Mesodermal cell (in vitro differentiated cells): ENCODE data around the gene SMCP. TPM values are rescaled to one million over a fixed set of nuclear protein-coding genes. Genes with fewer than 3 reads are reported as not detected.

Source experiments
- H3K27ac ChIP-seq: 2 replicates; pipeline ENCODE4 v1.7.0; 2013; ENCODE audit warnings: mild to moderate bottlenecking, low read depth, low read length, moderate library complexity; ENCODE audit not compliant: severe bottlenecking
- H3K36me3 ChIP-seq: 2 replicates; pipeline ENCODE4 v1.7.1; 2013; ENCODE audit warnings: mild to moderate bottlenecking, low read length, moderate library complexity; ENCODE audit not compliant: control insufficient read depth, insufficient read depth
- H3K4me1 ChIP-seq: one replicate; pipeline ENCODE4 v1.7.1; 2013; ENCODE audit warnings: mild to moderate bottlenecking, low read length; ENCODE audit not compliant: insufficient read depth, control insufficient read depth, poor library complexity, severe bottlenecking
- H3K4me3 ChIP-seq: 2 replicates; pipeline ENCODE4 v1.7.0; 2013; ENCODE audit warnings: low read length, control low read depth, mild to moderate bottlenecking; ENCODE audit not compliant: insufficient read depth, poor library complexity, severe bottlenecking; ENCODE audit errors: extremely low read depth
- H3K9me3 ChIP-seq: 2 replicates; pipeline ENCODE4 v1.7.1; 2013; ENCODE audit warnings: mild to moderate bottlenecking, low read length, moderate library complexity; ENCODE audit not compliant: control insufficient read depth
- WGBS, 2 experiments: methylation state at CpG; one replicate each; pipeline ENCODE4 v1.1.5; 2013; ENCODE audit warnings: missing lambda C conversion rate in 2 of 2; ENCODE audit not compliant: insufficient coverage in 2 of 2; 5-methylcytosine and 5-hydroxymethylcytosine counted together
- polyA plus RNA-seq, 2 experiments: library from polyadenylated mRNA; stranded (reverse); fragments of 50-300 nt; gene quantifications; one replicate each; pipeline ENCODE4 v1.2.3, GENCODE V29; 2013

Gene SMCP, protein sequence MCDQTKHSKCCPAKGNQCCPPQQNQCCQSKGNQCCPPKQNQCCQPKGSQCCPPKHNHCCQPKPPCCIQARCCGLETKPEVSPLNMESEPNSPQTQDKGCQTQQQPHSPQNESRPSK
- polyA plus RNA-seq (2013, experiment 1 of 2), result not detected
- polyA plus RNA-seq (2013, experiment 2 of 2), result not detected

DNA sequence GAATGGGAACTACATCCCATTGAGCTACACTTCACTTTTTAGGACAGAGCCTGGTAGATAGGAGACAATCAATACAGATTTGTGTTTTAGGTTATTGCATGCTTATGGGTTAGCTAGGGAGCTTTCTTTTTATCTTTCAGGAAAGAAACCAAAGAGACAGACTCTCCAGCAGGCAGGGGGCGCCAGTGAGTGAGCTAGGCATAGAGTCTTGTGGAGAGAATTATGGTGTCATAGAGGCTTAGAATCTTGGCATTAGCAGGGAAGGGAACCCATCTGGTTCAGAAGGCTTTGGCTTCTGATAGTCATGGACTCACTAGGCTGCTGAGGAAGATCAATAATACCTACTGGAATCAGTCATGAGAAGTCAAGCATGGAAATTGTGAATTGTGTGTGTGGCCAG is at the start of gene SMCP:
TSS of gene SMCP (plus strand) at position 281 of the 400 bp plus-strand sequence. CDS start 6,101 bp downstream, outside the sequence.
- Histone ChIP-seq H3K9me3 (peaks cover 9% of the 10 kb centered on the region), H3K27ac (no peak within 1 kb of the TSS), H3K36me3 (no peaks in the 10 kb centered on the region), H3K4me3 (no peak within 1 kb of the TSS), H3K4me1 (no peaks in the 10 kb centered on the region)
- WGBS, 2 experiments, result 0% methylated on average over 1 of the region's 1 CpG

DNA sequence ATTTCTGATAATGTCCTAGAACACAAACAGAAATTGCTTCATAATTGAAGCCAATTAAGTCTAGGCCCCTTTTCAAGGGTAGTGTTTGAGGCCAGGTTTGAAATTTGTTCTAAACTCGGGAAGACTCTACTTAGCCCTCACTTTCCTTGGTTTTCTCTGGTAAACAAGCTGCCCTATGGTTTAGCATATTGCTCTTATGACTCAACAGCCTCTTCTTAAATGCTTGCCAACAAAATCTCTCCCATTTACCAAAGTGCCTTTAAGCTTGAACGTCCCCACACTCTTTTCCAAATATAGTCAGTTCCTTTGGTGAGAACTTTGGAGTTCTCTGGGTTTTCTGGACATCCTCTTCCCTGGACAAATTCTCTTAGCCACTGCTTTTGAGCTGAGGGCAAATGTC is 41.3 kb upstream of the SMCP start:
- peaks cover 19% of the 10 kb centered on the region for H3K9me3 ChIP-seq
- 17 to 33% methylated on average over 1 to 2 of the region's 2 CpGs for WGBS, 2 experiments

DNA sequence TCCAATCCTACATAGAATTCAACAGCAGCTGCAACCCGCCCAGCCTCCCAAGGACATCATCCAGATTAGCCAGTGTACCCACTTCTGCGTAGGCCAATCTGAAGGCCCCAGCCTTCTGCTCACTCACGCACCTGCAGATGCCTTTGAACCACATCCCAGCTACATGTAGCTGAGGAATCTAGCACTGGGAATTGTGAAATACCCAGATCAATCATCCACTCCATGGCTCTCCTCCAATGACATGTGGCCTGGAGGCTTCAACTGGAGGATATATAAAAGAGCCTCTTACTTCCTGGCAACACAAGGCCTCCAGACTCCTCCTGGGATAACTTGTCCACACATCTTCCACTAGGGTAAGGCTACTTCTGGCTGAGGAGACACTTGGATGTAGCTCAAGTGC is 35.6 kb upstream of the SMCP start, which contains the start of gene LCE6A:
TSS of gene LCE6A (plus strand) at position 301 of the 400 bp plus-strand sequence. CDS start 665 bp downstream, outside the sequence.
- Histone ChIP-seq H3K4me3 (no peak within 1 kb of the TSS), H3K9me3 (peaks cover 34% of the 10 kb centered on the region), H3K36me3 (no peaks in the 10 kb centered on the region), H3K4me1 (no peaks in the 10 kb centered on the region), H3K27ac (no peak within 1 kb of the TSS)
- 71% methylated on average over 3 of the region's 3 CpGs; no CpG with 5 or more reads in 1 of the 2 experiments for WGBS, 2 experiments

More for the DNA sequence above, 41.3 kb upstream of the SMCP start:
- Histone ChIP-seq H3K36me3 (no peaks in the 10 kb centered on the region), H3K4me1 (no peaks in the 10 kb centered on the region), H3K4me3 (no peak overlapping the region), H3K27ac (no peak overlapping the region)

DNA sequence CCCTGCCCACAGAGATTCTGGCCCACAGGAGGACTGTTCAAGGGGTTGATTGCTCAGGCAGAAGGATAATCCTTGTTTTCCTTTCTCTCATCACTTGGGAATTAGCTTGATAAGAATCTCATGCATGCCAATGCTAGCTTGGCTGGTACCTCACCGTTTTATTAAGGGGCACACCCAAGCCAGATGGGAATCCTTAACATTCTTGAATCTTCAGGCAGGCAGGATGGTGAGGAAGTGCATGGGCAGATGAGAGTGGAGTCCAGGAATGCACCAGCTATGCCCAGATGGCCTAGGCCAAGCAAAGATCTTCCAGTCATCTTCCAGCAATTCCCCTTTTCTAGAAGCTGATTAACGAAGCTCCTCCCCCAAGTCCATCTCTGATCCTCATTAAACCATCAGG is 22.5 kb upstream of the SMCP start:
- Histone ChIP-seq H3K36me3 (no peaks in the 10 kb centered on the region), H3K27ac (no peak overlapping the region), H3K4me1 (no peaks in the 10 kb centered on the region), H3K4me3 (no peak overlapping the region), H3K9me3 (peaks cover 32% of the 10 kb centered on the region)
- WGBS, 2 experiments, result 0% methylated on average over 1 of the region's 2 CpGs

DNA sequence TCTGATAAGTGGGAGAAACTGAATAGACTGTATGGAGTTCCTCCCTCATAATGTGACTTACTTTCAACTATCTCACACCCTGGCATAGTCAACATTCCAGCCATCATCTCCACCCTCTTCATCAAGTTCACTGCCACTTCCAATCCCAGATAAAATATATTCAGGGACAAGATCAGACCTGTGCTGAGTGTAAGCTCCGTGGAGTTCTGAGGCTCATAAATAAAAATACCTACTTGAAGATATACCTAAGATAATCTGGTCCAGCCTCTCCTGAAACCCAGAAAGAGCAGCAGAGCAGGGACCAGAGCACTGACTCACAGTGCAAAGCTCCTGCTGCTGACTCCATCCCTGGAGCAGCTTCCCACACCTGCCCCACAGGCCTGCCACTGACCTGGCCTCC is 20.1 kb upstream of the SMCP start:
- Histone ChIP-seq H3K27ac (no peak overlapping the region), H3K4me1 (no peaks in the 10 kb centered on the region), H3K9me3 (peaks cover 41% of the 10 kb centered on the region), H3K4me3 (no peak overlapping the region), H3K36me3 (no peaks in the 10 kb centered on the region)
- WGBS, 2 experiments, result no CpG with 5 or more reads among the region's 1 CpG

DNA sequence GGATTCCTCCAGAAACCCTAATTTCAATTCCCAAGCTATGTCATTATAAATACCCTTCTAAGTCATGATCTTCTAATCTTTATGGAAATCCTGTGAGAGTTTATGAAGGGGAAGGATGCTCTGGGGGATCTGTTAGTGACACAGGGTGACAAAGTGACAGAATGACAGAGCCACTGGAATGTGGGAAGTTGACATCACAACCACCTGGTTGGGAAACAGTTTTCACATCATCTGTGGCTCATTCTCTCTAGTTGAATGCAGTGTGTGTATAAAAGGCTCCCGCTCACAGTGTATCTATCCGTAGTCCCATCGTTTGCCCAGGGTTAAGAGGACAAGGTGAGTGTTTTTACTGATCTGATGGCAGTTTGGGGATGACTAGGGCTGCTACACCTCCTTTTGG is 18.4 kb upstream of the SMCP start, which contains the start of gene LCE7A:
TSS of gene LCE7A (plus strand) at position 301 of the 400 bp plus-strand sequence. CDS start 702 bp downstream, outside the sequence.
- H3K4me3 ChIP-seq, result no peak within 1 kb of the TSS

DNA sequence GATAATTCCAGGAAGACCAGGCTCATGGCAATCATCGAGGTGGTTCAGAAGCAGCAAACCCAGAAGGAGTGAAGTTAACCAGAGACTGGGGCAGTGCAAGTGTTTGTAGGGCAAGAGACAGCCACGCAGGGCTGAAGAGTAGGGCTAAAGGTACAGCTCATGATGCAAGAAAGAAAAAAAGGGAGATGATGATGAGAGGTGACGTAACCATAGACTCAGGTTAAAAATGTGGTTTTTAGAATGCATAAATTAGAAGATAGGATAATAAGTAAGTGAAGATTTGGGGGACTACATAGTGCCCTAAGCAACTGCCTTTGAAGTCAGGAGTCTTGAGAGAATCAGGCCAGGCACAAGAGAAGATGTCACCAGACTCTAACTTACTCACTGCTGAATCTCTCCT is 18.0 kb upstream of the SMCP start:
- peaks cover 35% of the 10 kb centered on the region for H3K9me3 ChIP-seq
- no peaks in the 10 kb centered on the region for H3K36me3 ChIP-seq
- no peak overlapping the region for H3K27ac ChIP-seq
- no peak overlapping the region for H3K4me3 ChIP-seq
- H3K4me1 ChIP-seq, result no peaks in the 10 kb centered on the region
- 42 to 56% methylated on average over 2 to 3 of the region's 3 CpGs for WGBS, 2 experiments

More for the DNA sequence above, 18.4 kb upstream of the SMCP start, which contains the start of gene LCE7A:
- Histone ChIP-seq H3K9me3 (peaks cover 40% of the 10 kb centered on the region), H3K36me3 (no peaks in the 10 kb centered on the region), H3K4me1 (no peaks in the 10 kb centered on the region), H3K27ac (no peak within 1 kb of the TSS)
- 70% methylated on average over 3 of the region's 3 CpGs; no CpG with 5 or more reads in 1 of the 2 experiments for WGBS, 2 experiments

DNA sequence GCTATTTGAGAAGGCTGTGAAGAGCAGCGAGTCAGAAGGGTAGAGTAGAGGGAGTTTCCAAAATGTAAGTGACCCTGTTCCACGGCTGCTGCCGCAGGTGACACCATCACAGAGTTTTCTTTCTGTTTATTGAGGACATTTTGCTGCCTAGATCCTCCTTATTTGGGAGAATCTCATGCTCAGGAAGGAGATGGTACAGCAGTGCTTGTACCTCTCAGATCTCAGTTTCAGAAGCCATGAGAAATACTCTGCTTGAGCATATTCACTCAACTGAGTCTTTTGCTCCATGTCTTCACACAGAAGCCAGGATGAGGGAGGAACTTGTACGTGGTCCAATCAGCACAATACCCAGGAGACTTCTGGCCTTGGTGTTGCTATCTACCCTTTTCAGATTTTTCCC is 16.7 kb upstream of the SMCP start:
- no peak overlapping the region for H3K27ac ChIP-seq
- H3K9me3 ChIP-seq, result peaks cover 35% of the 10 kb centered on the region
- no peaks in the 10 kb centered on the region for H3K36me3 ChIP-seq
- no peak overlapping the region for H3K4me3 ChIP-seq
- 16 to 51% methylated on average over 2 of the region's 4 CpGs for WGBS, 2 experiments
- no peaks in the 10 kb centered on the region for H3K4me1 ChIP-seq

DNA sequence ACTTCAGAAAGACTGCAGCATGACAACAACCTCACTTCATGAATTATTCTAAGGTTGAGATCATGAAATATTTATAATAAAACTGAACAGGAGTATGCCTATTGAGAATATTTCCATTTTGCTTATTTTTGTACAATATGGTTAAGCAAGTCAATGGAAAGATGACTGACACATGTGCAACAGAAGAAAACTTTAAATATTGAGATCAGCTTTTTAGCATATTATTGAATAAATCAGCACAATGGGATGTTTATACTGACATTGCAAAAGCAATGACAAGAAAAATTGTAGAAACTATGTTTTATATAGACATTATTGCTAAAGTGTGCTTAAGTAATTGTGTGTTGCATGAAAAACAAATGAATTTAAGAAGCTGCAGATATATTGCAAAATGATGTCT is 13.7 kb upstream of the SMCP start:
- Histone ChIP-seq H3K4me3 (no peak overlapping the region), H3K36me3 (no peaks in the 10 kb centered on the region), H3K4me1 (no peaks in the 10 kb centered on the region), H3K27ac (no peak overlapping the region), H3K9me3 (peaks cover 14% of the 10 kb centered on the region)

DNA sequence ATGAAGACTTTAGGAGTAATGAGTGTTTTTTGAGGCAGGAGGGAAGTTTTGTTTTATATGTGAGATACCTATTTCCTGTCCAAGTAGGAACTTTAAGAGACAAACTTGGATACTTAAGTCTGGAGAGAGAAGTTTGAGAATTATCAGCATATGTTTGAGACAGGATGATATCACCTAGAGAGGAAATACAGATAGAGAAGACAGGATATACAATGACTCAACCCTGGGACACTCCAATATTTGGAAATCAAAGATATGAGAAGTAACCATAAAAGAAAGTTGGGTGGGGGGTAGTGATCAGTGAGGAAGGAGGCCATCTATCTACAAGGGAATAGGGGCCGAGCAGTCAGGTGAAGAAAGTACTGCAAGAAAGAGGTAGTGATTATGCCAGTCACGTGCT is 11.8 kb upstream of the SMCP start:
- no peaks in the 10 kb centered on the region for H3K4me1 ChIP-seq
- no peaks in the 10 kb centered on the region for H3K36me3 ChIP-seq
- H3K27ac ChIP-seq, result no peak overlapping the region
- 50 to 67% methylated on average over 1 to 2 of the region's 2 CpGs for WGBS, 2 experiments
- no peak overlapping the region for H3K4me3 ChIP-seq
- peaks cover 5% of the 10 kb centered on the region for H3K9me3 ChIP-seq

DNA sequence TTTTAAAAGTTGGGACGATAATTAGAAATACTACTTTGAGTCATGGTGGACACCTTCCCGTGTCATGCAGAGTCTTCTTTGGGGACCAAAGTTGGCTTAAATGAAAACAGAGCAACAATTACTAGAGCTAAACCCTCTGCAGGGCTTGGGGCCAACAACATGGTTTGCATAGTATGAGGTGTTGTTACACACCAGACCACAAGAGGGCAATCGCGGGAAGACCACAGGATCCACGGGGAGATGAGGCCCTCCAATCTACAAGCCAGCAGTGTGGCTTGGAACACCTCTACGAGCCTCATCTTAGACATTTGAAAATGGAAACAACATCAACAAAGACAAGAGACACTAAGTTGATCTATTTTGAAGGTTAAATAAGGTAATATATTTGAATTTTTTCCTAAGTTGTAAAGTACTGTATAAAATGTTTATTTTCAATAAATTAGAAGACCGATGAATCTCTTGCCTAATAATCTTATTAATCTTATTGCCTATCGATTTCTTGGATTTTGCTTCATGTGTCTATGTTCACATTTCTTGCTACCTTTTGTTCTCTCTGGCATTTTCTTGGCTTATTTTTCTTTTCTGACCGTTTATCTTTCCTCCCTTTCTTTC is 8.2 kb upstream of the SMCP start:
- Histone ChIP-seq H3K36me3 (no peaks in the 10 kb centered on the region), H3K27ac (no peak overlapping the region), H3K4me1 (no peaks in the 10 kb centered on the region), H3K4me3 (no peak overlapping the region), H3K9me3 (no peaks in the 10 kb centered on the region)
- WGBS, 2 experiments, result 39 to 41% methylated on average over 3 to 4 of the region's 9 CpGs
